GM12872 (cell line): ENCODE results near the gene STRAP.

Source experiments
- CTCF ChIP-seq: IDR thresholded peaks from 3 replicates; pipeline ENCODE4 v1.5.1; 2011; ENCODE audit warnings: low read depth, mild to moderate bottlenecking, low read length, moderate library complexity; ENCODE audit not compliant: insufficient read depth

The STRAP gene

DNA sequence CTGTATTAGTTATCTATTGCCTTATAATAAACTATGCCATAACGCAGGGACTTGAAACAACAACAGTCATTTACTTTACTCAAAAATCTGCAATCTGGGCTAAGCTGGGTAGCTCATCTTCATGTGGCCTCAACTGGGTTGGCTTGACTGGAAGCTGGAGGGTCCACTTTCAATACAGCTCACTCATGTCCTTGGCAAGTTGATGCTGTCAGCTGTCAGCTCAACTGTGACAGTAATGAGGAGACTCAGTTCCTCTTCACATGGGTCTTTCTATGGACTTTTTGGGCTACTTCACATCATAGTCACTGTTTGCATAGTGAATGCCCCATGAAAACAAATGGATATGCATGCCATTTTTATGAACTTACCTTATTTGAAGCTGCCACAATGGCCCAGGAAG lies 33.6 kb upstream of the STRAP start:
- TF ChIP-seq CTCF: no peak

DNA sequence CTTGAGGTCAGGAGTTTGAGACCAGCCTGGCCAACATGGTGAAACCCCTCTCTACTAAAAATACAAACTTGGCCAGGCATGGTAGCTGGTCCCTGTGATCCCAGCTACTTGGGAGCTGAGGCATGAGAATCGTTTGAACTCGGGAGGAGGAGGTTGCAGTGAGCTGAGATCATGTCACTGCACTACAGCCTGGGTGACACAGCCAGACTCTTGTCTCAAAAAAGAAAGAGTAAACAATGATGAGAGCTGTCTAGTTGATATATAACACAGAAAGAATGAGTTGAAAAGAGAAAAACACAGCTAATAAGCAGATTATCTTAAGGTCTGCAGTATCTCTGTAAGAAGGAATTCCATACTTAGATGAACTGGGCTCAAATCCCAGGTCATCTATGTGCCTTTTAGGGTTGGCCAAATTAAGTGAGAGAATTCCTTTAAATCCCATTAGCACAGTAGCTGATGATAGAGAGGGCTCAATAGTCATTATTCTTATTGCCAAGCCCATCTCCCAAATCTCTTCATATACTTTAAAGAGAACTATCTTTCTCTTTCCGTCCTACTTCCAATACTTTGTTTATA lies 31.1 kb upstream of the STRAP start:
- no peak for TF ChIP-seq CTCF

- TF ChIP-seq CTCF: no peak
These were observed 30.3 kb upstream of the STRAP start for GRCh38 chr12:15851919-15852318.

DNA sequence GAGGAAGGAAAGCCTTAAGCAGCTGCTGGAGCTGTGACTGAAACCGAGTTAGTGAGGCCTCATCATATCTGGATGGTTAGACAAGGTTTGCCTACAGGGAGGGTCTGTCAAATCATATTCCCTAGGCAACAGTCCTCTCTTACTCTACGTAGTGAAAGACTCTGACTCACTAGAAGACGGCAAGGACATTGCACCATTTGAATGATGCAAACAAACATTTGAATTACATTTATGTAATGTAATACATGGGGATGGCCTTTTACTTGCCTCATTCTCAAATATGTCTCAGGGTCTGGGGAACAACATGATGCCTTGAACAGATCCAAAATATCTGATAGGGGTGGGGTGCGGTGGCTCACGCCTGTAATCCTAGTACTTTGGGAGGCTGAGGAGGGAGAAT lies 29.8 kb upstream of the STRAP start:
- no peak for TF ChIP-seq CTCF

DNA sequence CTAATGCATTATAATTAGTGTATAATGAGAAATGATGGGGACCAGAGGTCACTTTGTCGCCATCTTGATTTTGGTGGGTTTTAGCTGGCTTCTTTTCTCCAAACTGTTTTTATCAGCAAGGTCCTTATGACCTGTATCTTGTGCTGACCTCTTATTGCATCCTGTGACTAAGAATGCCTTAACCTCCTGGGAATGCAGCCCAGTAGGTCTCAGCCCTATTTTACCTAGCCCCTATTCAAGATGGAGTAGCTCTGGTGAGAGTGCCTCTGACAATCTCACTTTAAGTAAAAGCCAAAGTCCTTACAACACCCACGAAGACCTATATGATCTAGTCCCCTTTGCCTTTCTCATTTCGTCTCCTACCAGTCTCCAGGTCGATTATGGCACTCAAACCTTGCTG lies 28.3 kb upstream of the STRAP start:
- no peak for TF ChIP-seq CTCF

DNA sequence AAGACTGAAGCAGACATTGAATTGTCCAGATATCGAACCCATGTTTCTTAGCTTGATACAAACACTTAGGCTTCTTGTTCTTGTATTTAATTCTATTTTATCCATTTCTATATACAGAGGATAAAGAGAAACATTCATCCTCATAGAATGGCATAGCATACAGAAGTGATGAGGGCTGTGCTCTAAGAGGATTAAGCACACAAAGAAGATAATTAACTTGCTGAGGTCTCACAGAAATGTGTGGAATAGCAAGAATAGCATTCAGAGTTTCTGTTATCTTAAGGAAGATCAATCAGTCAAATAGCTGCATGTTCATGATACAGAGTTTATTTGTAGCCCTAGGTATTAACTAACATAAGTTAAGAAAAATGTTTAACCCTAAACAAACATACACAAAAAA lies 27.3 kb upstream of the STRAP start:
- no peak for TF ChIP-seq CTCF

- TF ChIP-seq CTCF: no peak
These were observed 26.5 kb upstream of the STRAP start for GRCh38 chr12:15855646-15856045.
